Activated CD8-positive, alpha-beta memory T cell treated with anti-CD3 and anti-CD28 coated beads, Interleukin-2, amount 50 U/mL, for 24 hours (primary cell): ENCODE results near the gene SLC25A21.

Experiments used
- DNase-seq: peaks from one replicate; pipeline ENCODE4 v3.0.0-alpha.2; 2020; ENCODE audit errors: extremely low read depth

SLC25A21 gene

GRCh38 chr14:36663404-36664321 lies 508.7 kb downstream of the SLC25A21 start:
- DNase-seq = no peak

GRCh38 chr14:36662543-36663403 lies 509.6 kb downstream of the SLC25A21 start:
- DNase-seq = no peak

- DNase-seq = no peak
Observed at GRCh38 chr14:36662258-36662542, 510.2 kb downstream of the SLC25A21 start.

GRCh38 chr14:36661506-36662257 lies 510.7 kb downstream of the SLC25A21 start, which contains the start of gene PAX9:
PAX9 (plus strand) TSS chr14:36661860; CDS start chr14:36662090, 230 bp downstream.
- no peak for DNase-seq

- DNase-seq = no peak
Observed at GRCh38 chr14:36660736-36661505, 511.5 kb downstream of the SLC25A21 start.

- no peak for DNase-seq
Observed at GRCh38 chr14:36659822-36660735, 512.3 kb downstream of the SLC25A21 start.

- DNase-seq = no peak
Observed at GRCh38 chr14:36659010-36659821, 513.2 kb downstream of the SLC25A21 start.

- DNase-seq = no peak
Observed at GRCh38 chr14:36658123-36659009, 514.0 kb downstream of the SLC25A21 start.

- no peak for DNase-seq
Observed at GRCh38 chr14:36657399-36658122, 514.8 kb downstream of the SLC25A21 start.

- DNase-seq = no peak
Observed at GRCh38 chr14:36656687-36657398, 515.6 kb downstream of the SLC25A21 start.

- no peak for DNase-seq
Observed at GRCh38 chr14:36655963-36656686, 516.3 kb downstream of the SLC25A21 start.

GRCh38 chr14:36655571-36655962 lies 516.8 kb downstream of the SLC25A21 start:
- DNase-seq = no peak

- no peak for DNase-seq
Observed at GRCh38 chr14:36654794-36655381, 517.5 kb downstream of the SLC25A21 start.

GRCh38 chr14:36653962-36654793 lies 518.2 kb downstream of the SLC25A21 start:
- DNase-seq = no peak

- no peak for DNase-seq
Observed at GRCh38 chr14:36653413-36653812, 519.0 kb downstream of the SLC25A21 start.
